Upper lobe of left lung (tissue), 4 donors: ENCODE measurements around the gene IFNA7.
"Not testable (repeated sequence)": the region's sequence is repeated elsewhere in the genome, so short reads cannot be mapped to it uniquely, and the experiment has no call there.

ENCODE experiments used
- POLR2A ChIP-seq, 4 donors: fragments of 450-650 bp; IDR thresholded peaks; one replicate each; pipeline ENCODE4 v1.5.1; 2016 to 2017; ENCODE audit warnings: antibody characterized with exemption in 4 of 4, mild to moderate bottlenecking in 2 of 4
- POLR2AphosphoS5 ChIP-seq, 2 donors: sonication (generic); formaldehyde crosslinking; IDR thresholded peaks; one replicate each; pipeline ENCODE4 v1.5.1; 2017; ENCODE audit warnings: antibody characterized with exemption in 2 of 2
- TF ChIP-seq, protein P1 (sequence below), 6 experiments: fragments of 450-650 bp in 4 of 6; fragments of 200-600 bp in 2 of 6; sonication (generic) in 2 of 6; IDR thresholded peaks; one replicate each; pipeline ENCODE4 v1.5.1; 2016 to 2019; ENCODE audit warnings: antibody characterized with exemption in 6 of 6

DNA sequence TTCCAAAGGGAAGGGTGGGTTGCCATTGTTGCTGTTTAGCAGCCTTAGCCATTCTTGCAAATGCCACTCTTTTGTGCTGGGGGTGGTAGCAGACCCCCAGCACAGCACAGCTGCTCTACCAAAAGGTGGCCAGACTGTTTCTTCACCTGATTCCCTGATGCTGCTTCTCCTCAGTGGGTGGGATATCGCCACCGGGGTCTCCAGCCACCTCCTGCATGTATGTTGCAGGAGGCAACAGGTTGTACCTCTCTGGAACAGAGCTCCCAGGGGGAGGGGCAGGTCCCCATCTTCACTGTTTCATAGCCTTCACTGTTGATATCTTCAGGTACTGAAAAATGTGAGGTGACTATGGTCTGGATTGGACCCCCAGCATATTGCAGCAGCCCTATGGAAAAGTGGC is 8.8 kb upstream of the IFNA7 start:
- TF ChIP-seq, protein P1, sequence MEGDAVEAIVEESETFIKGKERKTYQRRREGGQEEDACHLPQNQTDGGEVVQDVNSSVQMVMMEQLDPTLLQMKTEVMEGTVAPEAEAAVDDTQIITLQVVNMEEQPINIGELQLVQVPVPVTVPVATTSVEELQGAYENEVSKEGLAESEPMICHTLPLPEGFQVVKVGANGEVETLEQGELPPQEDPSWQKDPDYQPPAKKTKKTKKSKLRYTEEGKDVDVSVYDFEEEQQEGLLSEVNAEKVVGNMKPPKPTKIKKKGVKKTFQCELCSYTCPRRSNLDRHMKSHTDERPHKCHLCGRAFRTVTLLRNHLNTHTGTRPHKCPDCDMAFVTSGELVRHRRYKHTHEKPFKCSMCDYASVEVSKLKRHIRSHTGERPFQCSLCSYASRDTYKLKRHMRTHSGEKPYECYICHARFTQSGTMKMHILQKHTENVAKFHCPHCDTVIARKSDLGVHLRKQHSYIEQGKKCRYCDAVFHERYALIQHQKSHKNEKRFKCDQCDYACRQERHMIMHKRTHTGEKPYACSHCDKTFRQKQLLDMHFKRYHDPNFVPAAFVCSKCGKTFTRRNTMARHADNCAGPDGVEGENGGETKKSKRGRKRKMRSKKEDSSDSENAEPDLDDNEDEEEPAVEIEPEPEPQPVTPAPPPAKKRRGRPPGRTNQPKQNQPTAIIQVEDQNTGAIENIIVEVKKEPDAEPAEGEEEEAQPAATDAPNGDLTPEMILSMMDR (IDR thresholded peaks at IDR 0.05): not testable (repeated sequence)
- not testable (repeated sequence) for TF ChIP-seq POLR2A, POLR2AphosphoS5 (IDR thresholded peaks at IDR 0.05)
